GM12892 (cell line): Measurements from ENCODE around the gene WDR90.

Source experiments
- POLR2A ChIP-seq: IDR thresholded peaks from 2 replicates; pipeline ENCODE4 v1.6.1; 2011; ENCODE audit warnings: low read depth, low read length, control low read depth
- POLR2AphosphoS5 ChIP-seq: IDR thresholded peaks from 2 replicates; pipeline ENCODE4 v1.6.1; 2011; ENCODE audit warnings: low read depth, low read length, control low read depth
- TAF1 ChIP-seq: IDR thresholded peaks from 2 replicates; pipeline ENCODE4 v1.6.1; 2011; ENCODE audit warnings: low read depth, mild to moderate bottlenecking, control low read depth, low read length, borderline replicate concordance

GRCh38 chr16:621526-622105, 27.5 kb upstream of the WDR90 start:
- TF ChIP-seq POLR2AphosphoS5 (no peak), TAF1 (no peak), POLR2A (no peak)
